Measurements from ENCODE around the gene KDM4C.

Gene KDM4C

GRCh38 chr9:6986141-6986815 lies 228.5 kb downstream of the KDM4C start:
- no peak overlapping the region for H3K4me3 ChIP-seq (ENCODE audit: low read depth in 1 of 2, low read length in 1 of 2)
- peaks cover 50% of the 10 kb centered on the region for H3K36me3 ChIP-seq
- H3K9me3 ChIP-seq: no peaks in the 10 kb centered on the region
- no peaks in the 10 kb centered on the region for H3K4me1 ChIP-seq (ENCODE audit: control insufficient read depth in 1 of 2, insufficient read depth in 1 of 2, low read depth in 1 of 2, low read length in 1 of 2)
- H3K27ac ChIP-seq: no peak overlapping the region
- TF ChIP-seq CTCF (IDR thresholded peaks at IDR 0.05): no peak
- H3K27me3 ChIP-seq: no peaks in the 10 kb centered on the region

DNA sequence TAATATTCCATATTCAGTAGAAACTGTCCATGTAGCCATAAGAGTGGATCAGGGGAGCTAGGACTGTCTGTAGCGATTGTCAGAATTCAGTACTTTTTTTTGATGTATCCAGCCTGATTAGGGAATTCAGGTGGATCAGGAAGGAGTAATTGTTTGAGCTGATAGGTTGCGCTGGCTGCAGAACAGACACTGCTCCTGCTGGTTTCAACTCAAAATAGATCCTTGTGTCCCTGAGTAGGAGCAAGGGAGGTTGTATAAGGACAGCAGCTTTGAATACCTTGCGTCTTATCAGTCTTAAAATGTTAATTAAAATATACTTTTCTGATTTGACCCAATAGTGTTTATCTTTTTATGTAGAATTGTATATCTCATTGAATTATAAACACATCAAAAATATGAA lies 229.6 kb downstream of the KDM4C start:
- no peak for TF ChIP-seq CTCF (IDR thresholded peaks at IDR 0.05)
- Histone ChIP-seq H3K9me3 (no peaks in the 10 kb centered on the region), H3K36me3 (peaks cover 47% of the 10 kb centered on the region), H3K4me3 (ENCODE audit: low read depth in 1 of 2, low read length in 1 of 2) (no peak overlapping the region), H3K27me3 (no peaks in the 10 kb centered on the region), H3K4me1 (ENCODE audit: control insufficient read depth in 1 of 2, insufficient read depth in 1 of 2, low read depth in 1 of 2, low read length in 1 of 2) (no peaks in the 10 kb centered on the region), H3K27ac (no peak overlapping the region)

DNA sequence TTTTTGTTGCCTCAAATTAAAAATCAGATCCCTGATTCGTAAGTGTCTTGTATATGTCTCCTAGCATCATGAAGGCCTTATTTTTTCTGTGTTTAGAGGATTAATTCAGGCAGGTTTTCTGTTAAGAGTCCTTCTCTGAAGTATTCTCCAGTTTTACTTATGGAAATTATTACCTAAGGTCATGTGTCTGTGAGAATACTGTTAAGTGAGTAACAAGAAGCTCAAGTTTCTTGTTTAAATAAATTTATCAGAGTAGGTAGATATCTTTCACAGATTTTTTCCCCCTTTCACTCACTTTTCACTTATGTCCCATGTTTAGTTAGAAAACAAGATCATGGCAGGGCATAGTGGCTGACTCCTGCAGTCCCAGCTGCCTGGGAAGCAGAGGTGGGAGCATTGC lies 233.6 kb downstream of the KDM4C start:
- no peak overlapping the region for H3K4me3 ChIP-seq (ENCODE audit: low read depth in 1 of 2, low read length in 1 of 2)
- no peak for TF ChIP-seq CTCF (IDR thresholded peaks at IDR 0.05)
- no peak overlapping the region for H3K27ac ChIP-seq
- no peaks in the 10 kb centered on the region for H3K4me1 ChIP-seq (ENCODE audit: control insufficient read depth in 1 of 2, insufficient read depth in 1 of 2, low read depth in 1 of 2, low read length in 1 of 2)
- peaks cover 54% of the 10 kb centered on the region for H3K36me3 ChIP-seq
- H3K27me3 ChIP-seq: no peaks in the 10 kb centered on the region
- no peaks in the 10 kb centered on the region for H3K9me3 ChIP-seq

DNA sequence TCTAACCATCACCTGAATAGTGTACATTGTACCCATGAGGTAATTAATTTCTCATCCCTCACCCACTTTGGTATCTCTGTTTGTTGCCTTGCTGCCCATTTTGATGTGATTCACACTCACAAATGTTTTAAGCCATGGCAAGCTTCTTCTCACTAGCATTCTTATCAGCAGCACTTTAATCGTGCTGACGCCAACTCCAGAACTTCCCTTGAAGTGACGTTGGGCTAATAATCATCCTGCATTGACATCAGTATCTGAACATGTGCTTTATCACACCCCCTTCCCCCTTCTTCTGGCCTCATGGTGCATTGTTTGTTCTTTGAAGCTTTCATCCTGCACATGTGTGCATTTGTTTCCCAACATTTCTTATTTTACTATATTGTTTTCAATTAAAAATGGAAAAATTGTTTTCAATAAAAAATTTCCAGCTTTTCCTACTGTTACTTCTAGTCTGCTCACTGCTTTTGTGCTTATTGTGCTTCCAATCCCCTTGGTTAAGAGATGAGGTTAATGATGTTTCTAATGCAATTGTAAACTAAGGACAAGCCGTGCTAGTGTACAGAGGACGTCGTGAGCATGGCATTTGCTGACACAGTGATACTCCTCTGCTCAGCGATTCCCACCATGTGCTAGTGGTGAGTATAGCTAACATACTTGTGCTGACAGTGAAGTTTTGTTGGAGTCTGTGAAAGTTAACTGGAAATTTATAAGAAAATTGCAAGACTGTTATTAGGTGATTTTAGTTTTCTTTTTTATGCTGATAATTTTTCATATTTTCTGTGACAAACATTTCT lies 238.5 kb downstream of the KDM4C start:
- Histone ChIP-seq H3K36me3 (peaks cover 38% of the 10 kb centered on the region), H3K27ac (no peak overlapping the region), H3K9me3 (no peaks in the 10 kb centered on the region), H3K4me1 (ENCODE audit: control insufficient read depth in 1 of 2, insufficient read depth in 1 of 2, low read depth in 1 of 2, low read length in 1 of 2) (no peaks in the 10 kb centered on the region), H3K4me3 (ENCODE audit: low read depth in 1 of 2, low read length in 1 of 2) (no peak overlapping the region), H3K27me3 (no peaks in the 10 kb centered on the region)
- no peak for TF ChIP-seq CTCF (IDR thresholded peaks at IDR 0.05)

- Histone ChIP-seq H3K9me3 (no peaks in the 10 kb centered on the region), H3K27me3 (no peaks in the 10 kb centered on the region), H3K4me3 (ENCODE audit: low read depth in 1 of 2, low read length in 1 of 2) (no peak overlapping the region), H3K27ac (no peak overlapping the region), H3K4me1 (ENCODE audit: control insufficient read depth in 1 of 2, insufficient read depth in 1 of 2, low read depth in 1 of 2, low read length in 1 of 2) (no peaks in the 10 kb centered on the region), H3K36me3 (peaks cover 38% of the 10 kb centered on the region)
- TF ChIP-seq CTCF (IDR thresholded peaks at IDR 0.05): no peak
Observed at GRCh38 chr9:6997330-6997729, 239.6 kb downstream of the KDM4C start.
